ENCODE measurements around the gene CCNA2.

The CCNA2 gene

GRCh38 chr4:121823505-121824170, at the start of gene CCNA2:
CCNA2 (minus strand) TSS chr4:121823883; CDS start chr4:121823628, 255 bp downstream.
- DNase-seq (ENCODE audit: low read depth in 2 of 2), result peak; percentile 92 to 93

DNA sequence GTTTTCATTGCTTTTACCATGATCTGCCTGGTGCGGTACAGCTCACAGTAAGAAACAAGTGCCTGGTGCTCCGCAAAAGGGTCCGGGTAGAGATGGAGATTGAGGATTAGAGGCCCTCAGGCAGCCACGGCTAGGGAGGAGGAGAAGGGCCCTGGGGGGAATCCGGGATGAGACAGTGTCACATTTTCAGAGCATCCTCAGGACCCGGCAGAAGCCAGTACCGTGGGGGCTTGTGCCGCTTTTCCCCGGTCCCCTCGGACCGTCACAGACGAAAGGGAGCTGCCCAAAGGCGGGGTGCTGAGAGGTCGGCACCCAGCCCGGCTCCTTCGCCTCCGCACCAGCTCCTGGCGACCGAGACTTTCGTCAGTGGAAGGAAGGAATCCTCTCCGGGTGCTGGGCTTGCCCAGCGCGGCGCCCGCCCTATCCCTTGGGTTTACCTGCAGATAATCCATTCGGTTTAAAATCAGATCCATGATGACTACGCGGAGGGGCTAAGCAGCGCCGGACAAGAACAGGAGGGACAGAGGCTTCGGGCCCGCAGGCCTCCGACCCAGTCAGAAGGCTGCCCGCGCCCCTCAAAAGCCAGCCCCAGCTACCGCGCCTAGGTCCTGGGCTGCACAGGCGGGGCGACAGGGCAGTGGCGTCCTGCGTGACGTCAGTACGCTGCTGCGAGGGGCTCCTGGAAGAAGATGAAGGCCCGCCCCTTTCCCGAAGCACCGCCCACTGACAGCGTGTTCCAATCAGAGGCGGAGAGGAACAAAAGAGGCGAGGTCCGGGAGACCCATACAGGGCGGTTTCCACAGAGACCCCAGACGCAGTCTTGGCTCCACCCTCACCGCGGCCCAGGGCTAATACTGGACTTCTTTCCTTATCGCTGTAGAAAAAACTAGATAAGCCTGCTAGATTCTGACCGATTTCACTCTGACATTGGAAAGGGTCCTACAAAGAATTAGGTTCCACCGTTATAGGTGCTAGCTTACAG, 46.4 kb upstream of the CCNA2 start, which contains the start of gene BBS7:
BBS7 (minus strand) TSS at position 634 of the 982 bp plus-strand sequence; CDS start at position 473, 161 bp downstream.
- peak; percentile 92 to 93 for DNase-seq (ENCODE audit: low read depth in 2 of 2)

- no peak for DNase-seq (ENCODE audit: low read depth in 2 of 2)
These were observed 40.1 kb upstream of the CCNA2 start for GRCh38 chr4:121863799-121864198.

DNA sequence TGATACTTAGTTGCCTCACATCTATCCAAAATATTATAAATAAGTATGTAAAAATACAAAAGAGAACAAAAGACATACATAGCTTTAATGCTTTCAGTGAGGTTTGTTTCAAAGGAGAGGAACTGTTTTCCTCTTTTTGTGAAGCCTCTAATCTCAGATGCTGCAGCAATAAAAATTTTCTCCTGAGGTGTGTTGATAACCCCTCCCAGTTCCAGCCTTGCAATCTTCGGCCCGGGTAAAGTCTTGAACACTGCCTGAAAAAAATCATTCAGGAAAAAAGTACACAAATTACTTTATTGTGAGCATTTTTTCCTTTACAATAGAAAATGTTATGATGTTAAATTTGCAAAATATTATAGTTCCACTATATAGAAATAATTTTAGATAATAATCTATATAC, 37.7 kb upstream of the CCNA2 start:
- DNase-seq (ENCODE audit: low read depth in 2 of 2), result no peak

- DNase-seq (ENCODE audit: low read depth in 2 of 2), result no peak
These were observed 36.4 kb upstream of the CCNA2 start for GRCh38 chr4:121860121-121860520.

DNA sequence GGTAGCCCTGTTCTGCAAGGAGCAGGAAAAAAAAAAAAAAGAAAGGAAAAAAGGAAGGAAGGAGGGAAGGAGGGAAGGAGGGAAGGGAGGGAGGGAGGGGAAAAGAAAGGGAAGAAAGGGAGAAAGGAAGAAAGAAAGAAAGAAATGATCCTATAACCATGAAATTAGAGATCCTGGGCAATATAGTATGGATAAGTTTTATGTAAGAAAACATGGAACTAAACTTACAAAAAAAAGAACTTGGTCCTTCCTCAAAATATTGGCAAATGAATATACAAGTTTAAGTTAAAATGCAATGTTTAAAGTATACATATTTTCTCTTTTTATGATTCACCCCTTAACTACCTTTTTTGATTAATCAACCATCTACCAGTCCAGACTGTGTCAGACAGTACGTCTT, 27.7 kb upstream of the CCNA2 start:
- no peak for DNase-seq (ENCODE audit: low read depth in 2 of 2)

DNA sequence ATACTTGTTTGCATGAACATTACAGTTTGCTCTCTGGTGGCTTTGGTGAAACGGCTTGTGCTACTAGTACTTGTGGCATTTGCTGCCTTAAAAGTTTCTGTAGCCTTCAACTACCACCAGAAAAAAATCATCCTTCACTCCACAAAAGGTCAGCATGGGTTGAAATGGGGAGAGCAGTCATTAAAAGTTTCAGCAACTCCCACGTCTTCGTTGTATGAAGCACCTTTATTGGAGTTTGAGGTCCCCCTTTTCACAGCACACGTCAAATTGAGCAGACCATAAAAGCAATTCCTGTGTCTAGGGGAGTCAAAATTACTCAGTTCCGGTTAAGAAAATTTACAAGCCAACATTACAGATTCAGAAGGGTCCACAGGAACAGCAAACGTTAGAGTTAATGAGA, 23.0 kb upstream of the CCNA2 start:
- no peak for DNase-seq (ENCODE audit: low read depth in 2 of 2)

- DNase-seq (ENCODE audit: low read depth in 2 of 2), result no peak
These were observed 19.2 kb upstream of the CCNA2 start for GRCh38 chr4:121842862-121843261.

DNA sequence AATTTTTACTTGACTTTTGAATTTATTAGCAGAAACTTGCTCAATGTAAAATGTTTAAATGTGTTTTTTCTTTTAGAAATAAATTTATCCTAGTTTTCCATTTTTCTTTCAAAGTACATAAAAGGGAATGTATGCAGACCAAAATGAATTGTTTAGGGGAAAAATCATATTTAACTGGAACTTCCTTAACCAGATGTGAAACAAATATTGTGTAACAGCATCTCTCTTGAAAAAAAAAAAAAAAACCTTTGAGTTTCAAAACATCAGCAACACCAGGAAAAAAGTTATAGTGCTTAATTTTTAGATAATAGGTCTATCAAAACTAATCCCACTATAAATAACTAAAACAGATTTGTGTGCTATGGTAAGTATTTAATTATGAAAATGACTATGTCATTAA, 14.5 kb upstream of the CCNA2 start:
- DNase-seq (ENCODE audit: low read depth in 2 of 2), result no peak

- no peak for DNase-seq (ENCODE audit: low read depth in 2 of 2)
These were observed 5.8 kb upstream of the CCNA2 start for GRCh38 chr4:121829511-121829910.

GRCh38 chr4:121827853-121828252, 4.2 kb upstream of the CCNA2 start:
- peak in 1 of 2 experiments; percentile 16 for DNase-seq (ENCODE audit: low read depth in 2 of 2)

GRCh38 chr4:121824950-121825349, 1.3 kb upstream of the CCNA2 start:
- DNase-seq (ENCODE audit: low read depth in 2 of 2), result no peak

DNA sequence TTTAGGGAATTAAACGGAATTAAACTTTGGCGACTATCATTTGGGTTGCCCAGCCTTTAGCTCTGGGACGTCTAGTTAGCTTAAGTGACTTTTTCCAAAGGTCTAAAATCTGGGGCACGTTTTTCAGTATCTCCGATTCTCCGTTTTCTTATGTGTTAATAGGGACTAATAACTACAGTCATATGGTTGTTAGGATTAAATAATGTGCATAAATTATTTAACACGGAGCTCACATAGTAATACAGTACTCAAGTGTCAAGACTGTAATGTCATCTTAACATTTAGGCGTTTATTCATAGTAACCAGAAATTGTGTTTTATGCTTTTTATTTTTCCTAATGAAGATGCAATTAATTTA, 466 bp upstream of the CCNA2 start:
- no peak for DNase-seq (ENCODE audit: low read depth in 2 of 2)

DNA sequence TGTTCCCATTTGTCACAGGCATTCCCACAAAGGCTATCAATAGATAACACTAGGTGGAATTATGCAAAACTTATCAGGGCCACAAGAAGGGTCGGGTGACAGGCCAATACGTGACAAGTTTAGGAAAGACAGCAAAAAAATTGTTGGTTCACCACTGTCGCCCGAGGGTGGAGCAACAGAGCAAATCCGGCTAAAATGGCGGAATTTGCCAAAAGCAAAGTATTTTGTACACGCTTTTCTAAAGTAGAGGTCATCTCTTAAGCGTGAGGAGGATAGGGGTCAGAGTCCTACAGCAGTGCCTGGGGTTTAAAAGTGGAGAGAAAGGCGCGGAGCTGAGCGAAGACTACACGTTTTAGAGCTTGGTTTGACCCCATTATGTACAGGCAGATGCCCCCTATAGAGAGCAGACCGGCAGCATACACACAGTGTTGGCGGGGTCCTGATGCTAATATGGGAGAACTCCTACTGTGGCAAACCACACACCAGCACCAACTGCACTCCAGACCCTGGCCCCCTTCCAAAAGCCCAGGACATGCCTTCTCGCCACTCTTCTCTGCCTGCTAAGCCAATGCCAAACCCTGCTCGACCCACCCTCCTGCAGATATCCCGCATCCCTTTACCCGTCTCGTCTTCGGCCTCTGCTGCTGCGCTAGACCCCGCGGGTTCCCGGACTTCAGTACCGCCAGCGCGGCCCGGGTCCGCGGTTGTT, 733 bp downstream of the CCNA2 start:
- no peak for DNase-seq (ENCODE audit: low read depth in 2 of 2)

GRCh38 chr4:121822047-121822446, 1.6 kb downstream of the CCNA2 start:
- DNase-seq (ENCODE audit: low read depth in 2 of 2), result no peak

GRCh38 chr4:121819216-121819965, 4.3 kb downstream of the CCNA2 start:
- no peak for DNase-seq (ENCODE audit: low read depth in 2 of 2)

GRCh38 chr4:121818215-121818614, 5.5 kb downstream of the CCNA2 start:
- DNase-seq (ENCODE audit: low read depth in 2 of 2), result no peak

GRCh38 chr4:121817701-121818100, 6.0 kb downstream of the CCNA2 start:
- DNase-seq (ENCODE audit: low read depth in 2 of 2), result no peak

DNA sequence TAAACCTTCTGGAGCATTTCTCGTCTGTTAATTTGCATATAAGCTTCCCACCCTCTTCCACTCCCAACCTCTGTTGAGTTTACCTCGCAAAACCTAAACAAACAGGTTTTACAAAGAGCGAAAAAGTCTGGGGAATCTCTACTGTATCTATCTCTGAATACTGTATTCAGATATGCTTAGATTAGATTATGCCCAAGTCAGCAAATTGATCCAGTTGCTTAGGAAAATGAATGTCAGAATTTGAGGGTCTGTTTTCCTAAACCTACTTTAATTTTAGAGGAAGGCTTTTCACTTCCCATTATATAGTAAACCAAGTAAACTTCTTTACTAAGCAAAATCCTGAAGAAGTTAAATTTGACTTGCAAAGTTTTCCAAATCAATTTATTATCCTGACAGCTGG, 6.7 kb downstream of the CCNA2 start:
- no peak for DNase-seq (ENCODE audit: low read depth in 2 of 2)

GRCh38 chr4:121814756-121815155, 8.9 kb downstream of the CCNA2 start:
- DNase-seq (ENCODE audit: low read depth in 2 of 2), result no peak

- no peak for DNase-seq (ENCODE audit: low read depth in 2 of 2)
These were observed 12.6 kb downstream of the CCNA2 start for GRCh38 chr4:121811122-121811521.

DNA sequence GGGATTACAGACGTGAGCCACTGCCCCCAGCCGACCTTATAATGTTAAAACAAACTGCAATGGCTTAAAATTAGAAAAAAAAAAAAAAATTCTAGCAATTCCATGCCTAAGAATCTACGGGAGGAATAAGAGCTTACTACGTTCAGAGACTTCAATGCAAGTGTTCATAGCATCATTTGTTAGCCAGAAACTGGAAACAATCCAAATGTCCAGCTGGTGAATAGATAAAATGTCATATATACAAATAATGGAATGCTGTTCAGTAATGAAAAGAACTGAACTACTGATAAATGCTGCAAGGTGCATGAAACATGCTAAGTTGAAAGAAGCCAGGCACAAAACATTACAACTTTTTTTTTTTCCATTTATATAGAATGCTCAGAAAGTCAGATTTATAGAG, 17.3 kb downstream of the CCNA2 start:
- DNase-seq (ENCODE audit: low read depth in 2 of 2), result no peak
